HCT116 (cell line): ENCODE data around the gene VN1R2. TPM values are rescaled to one million over a fixed set of nuclear protein-coding genes. Genes with fewer than 3 reads are reported as not detected.

ENCODE experiments used
- ATAC-seq: fragments of 200-7000 bp; cut with Tn5 transposase; 2 replicates; pipeline ENCODE4 v1.9.1; 2020; ENCODE audit warnings: mild to moderate bottlenecking, moderate library complexity
- BruUV-seq: library from RNA; stranded (reverse); fragments of 400-500 nt; replicated peaks from 2 replicates; lab custom pipeline; 2021; lab: Mats Ljungman, UMichigan
- CTCF ChIA-PET: fragments of 300-600 bp; sonication (Branson Sonifier 250); formaldehyde crosslinking; loops from one replicate; lab custom pipeline; 2021; ENCODE audit warnings: antibody characterized with exemption; lab: Charles Lee
- POLR2A ChIA-PET: fragments of 300-600, 350-600 bp; sonication (Branson Sonifier 250); formaldehyde crosslinking; loops from one replicate; lab custom pipeline; 2021; ENCODE audit warnings: antibody characterized with exemption; lab: Charles Lee
- RAD21 ChIA-PET, 2 experiments: fragments of 300-600 bp; sonication (Branson Sonifier 250); formaldehyde crosslinking; loops; one replicate each; lab custom pipeline; 2023; ENCODE audit warnings: low total read pairs in 2 of 2; ENCODE audit not compliant: uncharacterized antibody in 2 of 2, unreplicated experiment in 2 of 2, low non-redundant PET in 1 of 2; lab: Charles Lee
- DNase-seq: peaks from one replicate; pipeline ENCODE4 v3.0.0-alpha.2; 2010; ENCODE audit warnings: low read depth, low spot score
- H2AFZ ChIP-seq: fragments of 200-600 bp; shearing (Covaris generic), sonication (generic); 2 replicates; pipeline ENCODE4 v1.6.1; 2017; ENCODE audit warnings: low read depth, mixed run types, mixed read lengths, antibody characterized with exemption, low read length; ENCODE audit not compliant: poor library complexity, severe bottlenecking
- H3K27ac ChIP-seq: 2 replicates; pipeline ENCODE4 v1.5.1; 2012; ENCODE audit warnings: low read depth, low read length
- H3K27me3 ChIP-seq: fragments of 200-600 bp; sonication (generic); 2 replicates; pipeline ENCODE4 v1.6.1; 2016; ENCODE audit warnings: mixed run types, low read length, mixed read lengths; ENCODE audit not compliant: insufficient read depth
- H3K36me3 ChIP-seq, 2 experiments: fragments of 200-500 bp in 1 of 2; fragments of 200-600 bp in 1 of 2; sonication (Bioruptor generic) in 1 of 2; sonication (generic) in 1 of 2; 2 replicates each; pipeline versions ENCODE4 v1.5.1 to v1.6.1; 2014 to 2016; ENCODE audit warnings: low read length in 2 of 2, inconsistent platforms in 1 of 2, mixed read lengths in 1 of 2, mixed run types in 1 of 2; ENCODE audit not compliant: insufficient read depth in 2 of 2, control insufficient read depth in 1 of 2
- H3K4me1 ChIP-seq, 2 experiments: fragments of 200-600 bp in 1 of 2; sonication (generic) in 1 of 2; 2 replicates each; pipeline versions ENCODE4 v1.5.1 to v1.6.1; 2012 to 2017; ENCODE audit warnings: low read length in 2 of 2, inconsistent platforms in 1 of 2, mild to moderate bottlenecking in 1 of 2, mixed read lengths in 1 of 2, mixed run types in 1 of 2, moderate library complexity in 1 of 2; ENCODE audit not compliant: insufficient read depth in 2 of 2, control insufficient read depth in 1 of 2
- H3K4me2 ChIP-seq: fragments of 200-600 bp; sonication (generic); 2 replicates; pipeline ENCODE4 v1.6.1; 2017; ENCODE audit warnings: mixed run types, low read length, mixed read lengths
- H3K4me3 ChIP-seq, 2 experiments: fragments of 200-600 bp in 1 of 2; sonication (generic) in 1 of 2; replicated peaks in 1 of 2; 2 replicates each; pipeline ENCODE4 v1.5.1; 2011 to 2016; ENCODE audit warnings: low read length in 2 of 2, control low read depth in 1 of 2, low read depth in 1 of 2, mild to moderate bottlenecking in 1 of 2, mixed read lengths in 1 of 2, mixed run types in 1 of 2
- H3K79me2 ChIP-seq: fragments of 200-600 bp; sonication (generic); 2 replicates; pipeline ENCODE4 v1.6.1; 2017; ENCODE audit warnings: mild to moderate bottlenecking, mixed run types, low read length, moderate library complexity, mixed read lengths; ENCODE audit not compliant: insufficient read depth
- H3K9ac ChIP-seq: fragments of 200-600 bp; sonication (generic); 2 replicates; pipeline ENCODE4 v1.6.1; 2016; ENCODE audit warnings: low read length, mixed read lengths
- H3K9me2 ChIP-seq: fragments of 200-600 bp; sonication (generic), shearing (Covaris generic); 2 replicates; pipeline ENCODE4 v1.6.1; 2017; ENCODE audit warnings: mixed run types, mild to moderate bottlenecking, moderate library complexity; ENCODE audit not compliant: insufficient read depth
- H3K9me3 ChIP-seq, 2 experiments: fragments of 200-500 bp in 1 of 2; fragments of 200-600 bp in 1 of 2; sonication (Bioruptor generic) in 1 of 2; sonication (generic) in 1 of 2; 2 replicates each; pipeline ENCODE4 v1.6.1; 2014 to 2017; ENCODE audit warnings: low read length in 2 of 2, mixed read lengths in 2 of 2, inconsistent platforms in 1 of 2, low read depth in 1 of 2, mild to moderate bottlenecking in 1 of 2, mixed run types in 1 of 2, moderate library complexity in 1 of 2; ENCODE audit not compliant: control insufficient read depth in 1 of 2, insufficient read depth in 1 of 2
- H4K20me1 ChIP-seq: fragments of 200-600 bp; sonication (generic), shearing (Covaris generic); 2 replicates; pipeline ENCODE4 v1.6.1; 2017; ENCODE audit warnings: mixed run types, mild to moderate bottlenecking, moderate library complexity; ENCODE audit not compliant: insufficient read depth
- ATF3 ChIP-seq: IDR thresholded peaks from 2 replicates; pipeline ENCODE4 v1.6.1; 2012
- CBX3 ChIP-seq: IDR thresholded peaks from 2 replicates; pipeline ENCODE4 v1.6.1; 2012; ENCODE audit warnings: low read depth
- CEBPB ChIP-seq: IDR thresholded peaks from 2 replicates; pipeline ENCODE4 v1.6.1; 2012; ENCODE audit warnings: low read depth
- CTCF ChIP-seq, 3 experiments: fragments of 200-600 bp in 1 of 3; sonication (generic) in 1 of 3; IDR thresholded peaks in 2 of 3; conservative IDR thresholded peaks in 1 of 3; 2 replicates each; pipeline ENCODE4 v1.5.1; 2012 to 2017; ENCODE audit warnings: low read depth in 2 of 3, low read length in 2 of 3, antibody characterized with exemption in 1 of 3, borderline replicate concordance in 1 of 3, control low read depth in 1 of 3, mild to moderate bottlenecking in 1 of 3, mixed read lengths in 1 of 3, mixed run types in 1 of 3, moderate library complexity in 1 of 3; ENCODE audit not compliant: insufficient read depth in 1 of 3
- EGR1 ChIP-seq: IDR thresholded peaks from 2 replicates; pipeline ENCODE4 v1.6.1; 2012; ENCODE audit warnings: low read depth
- ELF1 ChIP-seq: IDR thresholded peaks from 2 replicates; pipeline ENCODE4 v1.6.1; 2012; ENCODE audit warnings: low read depth, borderline replicate concordance
- EZH2 ChIP-seq: fragments of 200-600 bp; sonication (generic); IDR thresholded peaks from 2 replicates; pipeline ENCODE4 v1.6.1; 2017; ENCODE audit warnings: antibody characterized with exemption, mixed run types
- FOSL1 ChIP-seq: IDR thresholded peaks from 2 replicates; pipeline ENCODE4 v1.6.1; 2012; ENCODE audit warnings: low read depth
- JUND ChIP-seq: IDR thresholded peaks from 2 replicates; pipeline ENCODE4 v1.6.1; 2012
- MAX ChIP-seq: IDR thresholded peaks from 2 replicates; pipeline ENCODE4 v1.6.1; 2012
- POLR2A ChIP-seq: IDR thresholded peaks from 2 replicates; pipeline ENCODE4 v1.7.0; 2011; ENCODE audit warnings: borderline replicate concordance; ENCODE audit not compliant: insufficient read depth, insufficient read length; ENCODE audit errors: extremely low read depth
- RAD21 ChIP-seq: IDR thresholded peaks from 2 replicates; pipeline ENCODE4 v1.6.1; 2012; ENCODE audit warnings: low read depth, mild to moderate bottlenecking
- REST ChIP-seq: IDR thresholded peaks from 2 replicates; pipeline ENCODE4 v1.6.1; 2012; ENCODE audit warnings: low read depth
- SIN3A ChIP-seq: IDR thresholded peaks from 2 replicates; pipeline ENCODE4 v1.6.1; 2012; ENCODE audit warnings: low read depth
- SP1 ChIP-seq: IDR thresholded peaks from 2 replicates; pipeline ENCODE4 v1.6.1; 2012; ENCODE audit warnings: low read depth
- SRF ChIP-seq: IDR thresholded peaks from 2 replicates; pipeline ENCODE4 v1.6.1; 2012; ENCODE audit warnings: low read depth
- ZFX ChIP-seq: fragments of 450-650 bp; IDR thresholded peaks from 2 replicates; pipeline ENCODE4 v1.6.1; 2017
- ZNF274 ChIP-seq: fragments of 200-500 bp; sonication (Bioruptor generic); IDR thresholded peaks from 2 replicates; pipeline ENCODE4 v1.6.1; 2014; ENCODE audit warnings: mild to moderate bottlenecking, low read depth, low read length, inconsistent platforms
- intact Hi-C: fragments of 100-400 bp; cut with micrococcal nuclease; formaldehyde crosslinking; loops from 2 replicates; pipeline ENCODE4 v1.10.0; 2022
- total RNA-seq: library from RNA; stranded (reverse); gene quantifications from one replicate; pipeline ENCODE4 v1.2.1, GENCODE V29; 2021; ENCODE audit not compliant: unreplicated experiment

The VN1R2 gene
- total RNA-seq, 1 experiment from 2014 or later: not detected

GRCh38 chr19:53308339-53308811 lies 50.3 kb downstream of the VN1R2 start:
- H2AFZ ChIP-seq: no peak overlapping the region
- no peak overlapping the region for H3K9ac ChIP-seq
- ATAC-seq (no peak), DNase-seq (no peak)
- no peaks in the 10 kb centered on the region for H3K27me3 ChIP-seq
- no peak overlapping the region for H3K4me3 ChIP-seq
- H3K9me2 ChIP-seq: no peaks in the 10 kb centered on the region
- CTCF ChIA-PET: no interaction called here
- H3K4me2 ChIP-seq: no peak overlapping the region
- POLR2A ChIA-PET: no interaction called here
- no peak for TF ChIP-seq CTCF (IDR thresholded peaks at IDR 0.05 in 2 of 3, conservative IDR thresholded peaks at IDR 0.05 in 1 of 3; ENCODE audit: borderline replicate concordance in 1 of 3, insufficient read depth in 1 of 3, low read depth in 2 of 3, low read length in 2 of 3)
- no peak for TF ChIP-seq SIN3A
- no peak for TF ChIP-seq REST
- no peak for TF ChIP-seq ATF3
- no peak for TF ChIP-seq SRF
- TF ChIP-seq MAX: no peak
- no peak for TF ChIP-seq EGR1
- TF ChIP-seq FOSL1: no peak
- no peak for TF ChIP-seq CBX3
- no peak for TF ChIP-seq RAD21
- TF ChIP-seq CEBPB: no peak
- TF ChIP-seq ZNF274: no peak
- TF ChIP-seq JUND: no peak
- TF ChIP-seq POLR2A: no peak
- TF ChIP-seq SP1: no peak
- TF ChIP-seq ELF1: no peak
- no peak for TF ChIP-seq ZFX
- no peak for TF ChIP-seq EZH2
- intact Hi-C loops: no loop called here
- H4K20me1 ChIP-seq: no peaks in the 10 kb centered on the region
- no peaks in the 10 kb centered on the region for H3K79me2 ChIP-seq
- peaks cover 0 to 27% of the 10 kb centered on the region in 2 experiments; a peak in 2 of 4 replicates for H3K9me3 ChIP-seq
- no peak overlapping the region for H3K27ac ChIP-seq
- RAD21 ChIA-PET: no interaction called here
- no TSS peak for BruUV-seq
- no peaks in the 10 kb centered on the region for H3K4me1 ChIP-seq
- no peaks in the 10 kb centered on the region for H3K36me3 ChIP-seq
